ENCODE measurements around the gene CALY.

GRCh38 chr10:133377025-133377817 is 40.5 kb upstream of the CALY start:
- TF ChIP-seq CTCF (IDR thresholded peaks at IDR 0.05) (no peak), POLR2AphosphoS5 (IDR thresholded peaks at IDR 0.05; ENCODE audit: insufficient read depth in 1 of 2, low read depth in 1 of 2) (no peak)

Measured in vagina (tissue), 2 donors.